Mesenchymal stem cell (in vitro differentiated cells and primary cell): ENCODE results near the gene FGGY.

Source experiments
- DNase-seq: peaks from one replicate; pipeline ENCODE4 v3.0.0-alpha.2; 2013
- H2AFZ ChIP-seq: one replicate; pipeline ENCODE4 v1.6.1; 2013; ENCODE audit warnings: low read depth, mild to moderate bottlenecking, control low read depth, inconsistent platforms, low read length, moderate library complexity
- H2AK5ac ChIP-seq: 2 replicates; pipeline ENCODE4 v1.6.1; 2013; ENCODE audit warnings: low read length, moderate library complexity, mild to moderate bottlenecking, inconsistent platforms; ENCODE audit not compliant: severe bottlenecking
- H2BK120ac ChIP-seq: one replicate; pipeline ENCODE4 v1.6.1; 2013; ENCODE audit warnings: low read depth, mild to moderate bottlenecking, inconsistent platforms, low read length, moderate library complexity
- H2BK12ac ChIP-seq, 2 experiments: one replicate each; pipeline ENCODE4 v1.6.1; 2013; ENCODE audit warnings: inconsistent platforms in 2 of 2, low read length in 2 of 2, mild to moderate bottlenecking in 2 of 2, moderate library complexity in 2 of 2, control low read depth in 1 of 2
- H2BK15ac ChIP-seq: one replicate; pipeline ENCODE4 v1.6.1; 2013; ENCODE audit warnings: mild to moderate bottlenecking, low read depth, inconsistent platforms; ENCODE audit not compliant: poor library complexity, severe bottlenecking
- H2BK5ac ChIP-seq: 2 replicates; pipeline ENCODE4 v1.6.1; 2013; ENCODE audit warnings: low read depth, mild to moderate bottlenecking, low read length, control low read depth, inconsistent platforms; ENCODE audit not compliant: poor library complexity, severe bottlenecking
- H3K14ac ChIP-seq, 2 experiments: one replicate each; pipeline ENCODE4 v1.6.1; 2013; ENCODE audit warnings: inconsistent platforms in 2 of 2, low read length in 2 of 2, control low read depth in 1 of 2, mild to moderate bottlenecking in 1 of 2, moderate library complexity in 1 of 2
- H3K18ac ChIP-seq, 2 experiments: one replicate each; pipeline ENCODE4 v1.6.1; 2013; ENCODE audit warnings: inconsistent platforms in 2 of 2, low read length in 2 of 2, control low read depth in 1 of 2, low read depth in 1 of 2, mild to moderate bottlenecking in 1 of 2
- H3K23ac ChIP-seq, 2 experiments: one replicate each; pipeline ENCODE4 v1.6.1; 2013; ENCODE audit warnings: inconsistent platforms in 2 of 2, low read length in 2 of 2, mild to moderate bottlenecking in 2 of 2, moderate library complexity in 2 of 2, control low read depth in 1 of 2
- H3K27ac ChIP-seq: 2 replicates; pipeline ENCODE4 v1.5.1; 2013; ENCODE audit warnings: mild to moderate bottlenecking, moderate library complexity, low read length, control low read depth, inconsistent platforms; ENCODE audit not compliant: poor library complexity, severe bottlenecking
- H3K27me3 ChIP-seq, 2 experiments: 2 replicates each; pipeline versions ENCODE4 v1.6.1 to v1.7.0; 2013; ENCODE audit warnings: low read length in 2 of 2, mild to moderate bottlenecking in 2 of 2, moderate library complexity in 2 of 2, control low read depth in 1 of 2, inconsistent platforms in 1 of 2; ENCODE audit not compliant: control insufficient read depth in 1 of 2, insufficient read depth in 1 of 2
- H3K36me3 ChIP-seq, 2 experiments: 2 replicates each; pipeline versions ENCODE4 v1.6.1 to v1.7.0; 2013; ENCODE audit warnings: low read length in 2 of 2, control low read depth in 1 of 2, inconsistent platforms in 1 of 2, low read depth in 1 of 2, mild to moderate bottlenecking in 1 of 2; ENCODE audit not compliant: insufficient read depth in 2 of 2, control insufficient read depth in 1 of 2
- H3K4ac ChIP-seq, 2 experiments: one replicate each; pipeline ENCODE4 v1.6.1; 2013; ENCODE audit warnings: inconsistent platforms in 2 of 2, low read length in 2 of 2, mild to moderate bottlenecking in 2 of 2, moderate library complexity in 2 of 2, control low read depth in 1 of 2, low read depth in 1 of 2
- H3K4me1 ChIP-seq: 2 replicates; pipeline ENCODE4 v1.6.1; 2013; ENCODE audit warnings: low read depth, low read length, control low read depth; ENCODE audit not compliant: control insufficient read depth, insufficient read depth
- H3K4me2 ChIP-seq: 2 replicates; pipeline ENCODE4 v1.6.1; 2013; ENCODE audit warnings: low read length, mild to moderate bottlenecking, inconsistent platforms; ENCODE audit not compliant: poor library complexity, severe bottlenecking
- H3K4me3 ChIP-seq, 2 experiments: 2 replicates each; pipeline versions ENCODE4 v1.5.1 to v1.7.0; 2013; ENCODE audit warnings: low read length in 2 of 2, mild to moderate bottlenecking in 2 of 2, control low read depth in 1 of 2, low read depth in 1 of 2; ENCODE audit not compliant: insufficient read depth in 1 of 2
- H3K79me1 ChIP-seq: replicated peaks from 2 replicates; pipeline ENCODE4 v1.6.1; 2013; ENCODE audit warnings: mild to moderate bottlenecking, control low read depth, low read length, inconsistent platforms; ENCODE audit not compliant: poor library complexity, severe bottlenecking
- H3K9ac ChIP-seq: 2 replicates; pipeline ENCODE4 v1.7.0; 2013; ENCODE audit warnings: mild to moderate bottlenecking, low read length, moderate library complexity
- H3K9me3 ChIP-seq: 2 replicates; pipeline ENCODE4 v1.7.0; 2013; ENCODE audit warnings: mild to moderate bottlenecking, low read length; ENCODE audit not compliant: control insufficient read depth
- H4K8ac ChIP-seq: one replicate; pipeline ENCODE4 v1.6.1; 2013; ENCODE audit warnings: inconsistent platforms, mild to moderate bottlenecking, low read length, moderate library complexity
- H4K91ac ChIP-seq: one replicate; pipeline ENCODE4 v1.6.1; 2013; ENCODE audit warnings: mild to moderate bottlenecking, low read length, inconsistent platforms
- WGBS: methylation state at CpG from one replicate; pipeline ENCODE4 v1.1.7; 2013; ENCODE audit warnings: mixed read lengths; 5-methylcytosine and 5-hydroxymethylcytosine counted together

FGGY gene

DNA sequence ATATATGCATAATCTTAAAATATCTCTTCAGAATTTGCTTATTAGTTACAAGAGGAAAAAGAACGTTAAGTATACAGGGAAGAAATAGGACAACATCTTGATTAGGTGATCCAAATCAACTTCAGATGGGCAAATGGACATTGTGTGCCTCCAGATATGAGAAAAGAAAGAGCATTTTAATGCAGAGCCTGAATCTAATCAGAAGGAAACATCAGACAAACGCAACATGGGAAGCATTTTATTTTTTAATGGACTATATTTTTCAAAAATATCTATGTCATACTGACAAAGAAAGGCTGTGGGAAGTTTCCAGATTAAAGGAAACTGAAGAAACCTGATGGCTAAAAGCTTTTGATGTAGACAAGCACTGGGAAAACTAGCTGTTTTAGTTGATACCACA is 466.5 kb downstream of the FGGY start:
- Histone ChIP-seq H3K9ac (no peak overlapping the region), H3K4me3 (no peak overlapping the region), H3K27ac (no peak overlapping the region), H3K14ac (no peak overlapping the region), H3K4me2 (no peak overlapping the region), H2BK5ac (no peak overlapping the region), H4K91ac (no peak overlapping the region), H3K36me3 (no peaks in the 10 kb centered on the region), H3K9me3 (no peaks in the 10 kb centered on the region), H3K79me1 (no peaks in the 10 kb centered on the region), H2BK120ac (no peak overlapping the region), H3K27me3 (no peaks in the 10 kb centered on the region), H2BK12ac (no peak overlapping the region), H4K8ac (no peak overlapping the region), H2AFZ (no peak overlapping the region), H2BK15ac (no peak overlapping the region), H3K4ac (no peak overlapping the region), H2AK5ac (no peak overlapping the region), H3K23ac (no peak overlapping the region), H3K4me1 (no peaks in the 10 kb centered on the region), H3K18ac (no peak overlapping the region)
- 93% methylated on average over 1 of the region's 2 CpGs for WGBS
- no peak for DNase-seq

DNA sequence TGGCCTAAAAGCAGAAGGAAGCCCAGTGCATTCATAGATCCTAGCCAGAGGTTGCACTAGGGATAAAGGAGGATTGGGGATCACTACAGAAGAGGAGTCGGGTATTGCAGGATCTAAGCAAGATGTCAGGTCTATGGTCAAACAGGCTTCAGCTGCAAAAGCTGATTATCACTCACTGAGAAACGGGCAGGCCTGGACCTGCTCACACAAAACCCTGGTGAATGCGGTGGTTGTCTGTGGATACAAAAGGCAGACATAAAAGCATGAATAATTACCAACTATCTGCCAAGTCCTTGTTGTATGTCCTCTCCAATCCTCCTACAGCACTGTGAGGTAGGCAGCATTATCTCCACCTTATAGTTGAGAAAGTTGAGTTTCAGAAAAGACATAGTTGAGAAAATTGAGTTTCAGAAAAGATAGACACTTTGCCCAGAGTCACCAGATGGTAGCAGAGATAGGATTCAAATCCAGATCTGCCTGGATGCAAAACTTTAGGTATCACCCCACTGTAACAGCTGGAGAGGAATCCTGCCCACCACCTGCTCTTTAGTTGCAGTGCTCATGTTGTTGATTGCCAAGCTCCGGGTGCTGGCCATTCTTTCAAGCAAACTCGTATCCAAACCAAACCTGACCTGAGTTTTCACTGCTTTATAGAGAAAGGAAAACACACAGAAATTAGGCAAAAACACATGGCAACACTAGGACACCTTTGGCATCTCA is 468.3 kb downstream of the FGGY start:
- no peak overlapping the region for H3K27ac ChIP-seq
- no peaks in the 10 kb centered on the region for H3K79me1 ChIP-seq
- H3K14ac ChIP-seq: no peak overlapping the region
- WGBS: 91% methylated on average over 2 of the region's 5 CpGs
- no peaks in the 10 kb centered on the region for H3K27me3 ChIP-seq
- H4K91ac ChIP-seq: no peak overlapping the region
- no peak overlapping the region for H2BK12ac ChIP-seq
- H2AK5ac ChIP-seq: no peak overlapping the region
- no peak overlapping the region for H2BK5ac ChIP-seq
- H3K4ac ChIP-seq: no peak overlapping the region
- H3K36me3 ChIP-seq: no peaks in the 10 kb centered on the region
- H3K4me3 ChIP-seq: no peak overlapping the region
- H2AFZ ChIP-seq: no peak overlapping the region
- H3K4me2 ChIP-seq: no peak overlapping the region
- no peak overlapping the region for H3K23ac ChIP-seq
- DNase-seq: no peak
- H4K8ac ChIP-seq: no peak overlapping the region
- H3K9ac ChIP-seq: no peak overlapping the region
- peaks cover 4% of the 10 kb centered on the region for H3K4me1 ChIP-seq
- H2BK15ac ChIP-seq: no peak overlapping the region
- peak overlapping the region in 1 of 2 experiments; percentile 2 for H3K18ac ChIP-seq
- H3K9me3 ChIP-seq: no peaks in the 10 kb centered on the region
- H2BK120ac ChIP-seq: no peak overlapping the region

DNA sequence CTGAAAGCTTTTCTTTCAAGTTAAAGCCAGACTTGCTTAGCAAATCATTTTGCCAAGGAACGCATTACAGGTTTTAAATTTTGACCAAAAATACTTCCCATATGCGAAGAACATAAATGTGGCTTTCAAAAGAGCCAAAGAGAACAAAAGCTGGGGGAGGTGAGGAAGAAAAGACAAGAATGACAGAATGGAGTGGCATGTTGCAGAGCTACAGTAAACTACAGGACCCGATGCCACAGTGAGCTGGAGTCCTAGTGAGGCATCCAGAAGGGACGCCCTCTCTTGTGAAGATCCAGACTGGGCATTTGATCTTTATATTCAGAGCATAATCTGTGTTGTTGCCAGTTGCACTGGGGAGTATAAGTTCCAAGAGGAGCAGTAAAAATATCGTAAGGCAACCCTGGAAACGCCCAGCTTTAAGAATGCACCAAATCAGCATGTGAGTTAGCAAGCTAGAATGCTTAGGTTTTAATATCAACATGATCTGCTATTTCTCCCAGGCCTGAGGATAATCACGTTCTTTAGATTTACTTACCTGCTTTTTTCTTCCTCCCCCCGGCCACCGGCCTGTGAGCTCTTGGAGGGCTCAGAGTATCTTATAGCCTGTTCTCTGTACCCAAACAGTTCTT is 469.4 kb downstream of the FGGY start:
- Histone ChIP-seq H3K36me3 (no peaks in the 10 kb centered on the region), H3K4me2 (no peak overlapping the region), H3K9ac (peak overlapping the region; percentile 24), H3K9me3 (no peaks in the 10 kb centered on the region), H3K4ac (no peak overlapping the region), H2AK5ac (no peak overlapping the region), H2BK15ac (no peak overlapping the region), H3K18ac (no peak overlapping the region), H2BK12ac (no peak overlapping the region), H3K27me3 (no peaks in the 10 kb centered on the region), H2BK5ac (no peak overlapping the region), H4K91ac (no peak overlapping the region), H3K14ac (no peak overlapping the region), H2AFZ (no peak overlapping the region), H3K23ac (no peak overlapping the region), H3K79me1 (no peaks in the 10 kb centered on the region), H3K4me3 (no peak overlapping the region), H3K4me1 (peaks cover 4% of the 10 kb centered on the region), H4K8ac (no peak overlapping the region), H3K27ac (no peak overlapping the region), H2BK120ac (no peak overlapping the region)
- DNase-seq: no peak
- WGBS: 81% methylated on average over 9 of the region's 9 CpGs

- Histone ChIP-seq H3K4me2 (no peak overlapping the region), H4K91ac (no peak overlapping the region), H2BK120ac (no peak overlapping the region), H4K8ac (no peak overlapping the region), H2BK12ac (no peak overlapping the region), H3K18ac (no peak overlapping the region), H2AK5ac (no peak overlapping the region), H3K23ac (no peak overlapping the region), H3K9ac (no peak overlapping the region), H2BK5ac (no peak overlapping the region), H2AFZ (no peak overlapping the region), H3K4ac (no peak overlapping the region), H3K27me3 (no peaks in the 10 kb centered on the region), H3K9me3 (no peaks in the 10 kb centered on the region), H3K14ac (no peak overlapping the region), H3K4me1 (peaks cover 4% of the 10 kb centered on the region), H2BK15ac (no peak overlapping the region), H3K79me1 (no peaks in the 10 kb centered on the region), H3K4me3 (no peak overlapping the region), H3K36me3 (no peaks in the 10 kb centered on the region), H3K27ac (no peak overlapping the region)
- peak; percentile 33 for DNase-seq
- no CpG with 5 or more reads among the region's 2 CpGs for WGBS
Measured at GRCh38 chr1:59767119-59767518, 470.2 kb downstream of the FGGY start.
